ENCODE measurements around the gene HK3.

DNA sequence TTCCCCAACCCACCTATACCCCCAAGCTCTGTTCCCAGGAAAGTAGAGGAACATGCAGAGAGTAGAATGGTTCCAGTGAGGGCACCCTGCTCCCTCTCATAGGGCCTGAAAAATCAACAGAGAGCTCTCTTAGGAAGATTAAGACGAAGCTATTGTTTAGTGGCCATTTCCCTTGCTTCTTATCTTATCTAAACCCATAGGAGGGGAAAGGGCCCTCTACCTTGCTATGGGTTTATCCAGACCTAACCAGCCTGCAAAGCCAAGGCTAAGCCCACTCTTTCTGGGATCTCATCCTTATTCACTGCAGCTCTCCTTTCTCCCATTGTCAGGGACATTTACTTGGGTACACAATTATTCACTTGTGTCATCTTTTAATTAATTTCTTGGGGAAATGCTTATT, 39.3 kb upstream of the HK3 start:
- TF ChIP-seq, protein P1, sequence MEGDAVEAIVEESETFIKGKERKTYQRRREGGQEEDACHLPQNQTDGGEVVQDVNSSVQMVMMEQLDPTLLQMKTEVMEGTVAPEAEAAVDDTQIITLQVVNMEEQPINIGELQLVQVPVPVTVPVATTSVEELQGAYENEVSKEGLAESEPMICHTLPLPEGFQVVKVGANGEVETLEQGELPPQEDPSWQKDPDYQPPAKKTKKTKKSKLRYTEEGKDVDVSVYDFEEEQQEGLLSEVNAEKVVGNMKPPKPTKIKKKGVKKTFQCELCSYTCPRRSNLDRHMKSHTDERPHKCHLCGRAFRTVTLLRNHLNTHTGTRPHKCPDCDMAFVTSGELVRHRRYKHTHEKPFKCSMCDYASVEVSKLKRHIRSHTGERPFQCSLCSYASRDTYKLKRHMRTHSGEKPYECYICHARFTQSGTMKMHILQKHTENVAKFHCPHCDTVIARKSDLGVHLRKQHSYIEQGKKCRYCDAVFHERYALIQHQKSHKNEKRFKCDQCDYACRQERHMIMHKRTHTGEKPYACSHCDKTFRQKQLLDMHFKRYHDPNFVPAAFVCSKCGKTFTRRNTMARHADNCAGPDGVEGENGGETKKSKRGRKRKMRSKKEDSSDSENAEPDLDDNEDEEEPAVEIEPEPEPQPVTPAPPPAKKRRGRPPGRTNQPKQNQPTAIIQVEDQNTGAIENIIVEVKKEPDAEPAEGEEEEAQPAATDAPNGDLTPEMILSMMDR (IDR thresholded peaks at IDR 0.05) = no peak
- no peak for TF ChIP-seq ZFX (IDR thresholded peaks at IDR 0.05; ENCODE audit: borderline replicate concordance)
